Measurements from ENCODE around the gene PHLDA1. TPM values are rescaled to one million over a fixed set of nuclear protein-coding genes. Genes with fewer than 3 reads are reported as not detected.

Gene PHLDA1
- total RNA-seq, 1 experiment from 2014 or later: 34.9 TPM

Other genes starting within 250 kb of the PHLDA1 start
- gene NAP1L1, start 52.9 kb upstream of the PHLDA1 start, total RNA-seq (2021): 946 to 1,010 TPM (median 968 TPM) in 3 replicates

All from WTC11 (cell line).